Esophagus muscularis mucosa (tissue), 4 donors: Measurements from ENCODE around the gene OBP2A. TPM values are rescaled to one million over a fixed set of nuclear protein-coding genes. Genes with fewer than 3 reads are reported as not detected.

ENCODE experiments used
- DNase-seq: peaks from one replicate; pipeline ENCODE4 v3.0.0-alpha.2; 2017; ENCODE audit errors: extremely low spot score
- H3K27ac ChIP-seq, 4 donors: fragments of 200-600 bp; sonication (generic); replicated peaks in 1 of 4; 1 replicate in 3 of 4; 2 replicates in 1 of 4; pipeline ENCODE4 v1.5.1; 2016 to 2019; ENCODE audit warnings: mild to moderate bottlenecking in 1 of 4
- H3K27me3 ChIP-seq, 4 donors: fragments of 200-600 bp; sonication (generic); one replicate each; pipeline versions ENCODE4 v1.5.1 to v1.6.0; 2016 to 2019
- H3K36me3 ChIP-seq, 4 donors: fragments of 200-600 bp; sonication (generic); one replicate each; pipeline ENCODE4 v1.5.1; 2016 to 2019
- H3K4me1 ChIP-seq, 4 donors: fragments of 200-600 bp; sonication (generic); one replicate each; pipeline ENCODE4 v1.5.1; 2016 to 2019
- H3K4me3 ChIP-seq, 4 donors: fragments of 200-600 bp; sonication (generic); 1 replicate in 2 of 4; 2 replicates in 2 of 4; pipeline ENCODE4 v1.5.1; 2016 to 2019; ENCODE audit warnings: mild to moderate bottlenecking in 4 of 4, moderate library complexity in 1 of 4
- H3K9me3 ChIP-seq, 4 donors: fragments of 200-600 bp; sonication (generic); 1 replicate in 3 of 4; 2 replicates in 1 of 4; pipeline ENCODE4 v1.5.1; 2016 to 2019
- CTCF ChIP-seq, 3 experiments: fragments of 200-600 bp in 2 of 3; fragments of 450-650 bp in 1 of 3; sonication (generic) in 2 of 3; IDR thresholded peaks; one replicate each; pipeline ENCODE4 v1.5.1; 2017 to 2019; ENCODE audit warnings: antibody characterized with exemption in 3 of 3, mild to moderate bottlenecking in 2 of 3, moderate library complexity in 1 of 3
- EP300 ChIP-seq: sonication (generic); formaldehyde crosslinking; IDR thresholded peaks from one replicate; pipeline ENCODE4 v1.6.1; 2017; ENCODE audit warnings: antibody characterized with exemption
- POLR2A ChIP-seq: fragments of 450-650 bp; IDR thresholded peaks from one replicate; pipeline ENCODE4 v1.6.1; 2017; ENCODE audit warnings: antibody characterized with exemption, moderate library complexity, mild to moderate bottlenecking, low read depth
- POLR2AphosphoS5 ChIP-seq, 2 donors: sonication (generic); formaldehyde crosslinking; IDR thresholded peaks; one replicate each; pipeline ENCODE4 v1.6.1; 2017; ENCODE audit warnings: antibody characterized with exemption in 2 of 2
- WGBS: methylation state at CpG from one replicate; pipeline ENCODE4 v1.1.5; 2018; 5-methylcytosine and 5-hydroxymethylcytosine counted together
- intact Hi-C: fragments of 100-400 bp; cut with DNase I; formaldehyde crosslinking; loops from one replicate; pipeline ENCODE4 v1.15.1; 2023
- total RNA-seq, 4 donors: library from RNA; depleted of rRNA; stranded (reverse); fragments of >200 nt; gene quantifications; one replicate each; pipeline versions ENCODE4 v1.1.0 to v1.2.1, GENCODE V29; 2016

The OBP2A gene
- total RNA-seq, 4 donors from 2014 or later, result not detected

GRCh38 chr9:135575995-135576631 lies 30.2 kb downstream of the OBP2A start:
- TF ChIP-seq POLR2AphosphoS5 (IDR thresholded peaks at IDR 0.05) (no peak), EP300 (no peak), POLR2A (no peak), CTCF (IDR thresholded peaks at IDR 0.05) (no peak)
- 81% methylated on average over 17 of the region's 22 CpGs for WGBS
- no peak overlapping the region for H3K27ac ChIP-seq
- H3K4me3 ChIP-seq, result no peak overlapping the region
- DNase-seq, result no peak
- H3K9me3 ChIP-seq, result no peaks in the 10 kb centered on the region
- no peaks in the 10 kb centered on the region for H3K4me1 ChIP-seq
- peaks cover 0 to 55% (median 2%) of the 10 kb centered on the region in 4 donors for H3K27me3 ChIP-seq
- intact Hi-C loops, result no loop called here
- H3K36me3 ChIP-seq, result no peaks in the 10 kb centered on the region

- TF ChIP-seq CTCF (IDR thresholded peaks at IDR 0.05) (no peak), POLR2A (no peak), POLR2AphosphoS5 (IDR thresholded peaks at IDR 0.05) (no peak)
- Histone ChIP-seq H3K4me3 (no peak overlapping the region), H3K27me3 (peaks cover 0 to 66% (median 2%) of the 10 kb centered on the region in 4 donors), H3K27ac (no peak overlapping the region), H3K9me3 (no peaks in the 10 kb centered on the region), H3K36me3 (no peaks in the 10 kb centered on the region), H3K4me1 (no peaks in the 10 kb centered on the region)
- intact Hi-C loops, result no loop called here
- no peak for DNase-seq
- 89% methylated on average over 10 of the region's 10 CpGs for WGBS
Measured at GRCh38 chr9:135577256-135577655, 31.3 kb downstream of the OBP2A start.

- 25% methylated on average over 2 of the region's 2 CpGs for WGBS
- H3K4me3 ChIP-seq, result no peak overlapping the region
- intact Hi-C loops, result no loop called here
- no peak overlapping the region for H3K27ac ChIP-seq
- TF ChIP-seq POLR2AphosphoS5 (IDR thresholded peaks at IDR 0.05) (no peak), EP300 (no peak)
- no peak for DNase-seq
- H3K36me3 ChIP-seq, result no peaks in the 10 kb centered on the region
- H3K9me3 ChIP-seq, result no peaks in the 10 kb centered on the region
- H3K4me1 ChIP-seq, result no peaks in the 10 kb centered on the region
- peaks cover 0 to 69% (median 2%) of the 10 kb centered on the region in 4 donors for H3K27me3 ChIP-seq
Measured at GRCh38 chr9:135579356-135579755, 33.4 kb downstream of the OBP2A start.

GRCh38 chr9:135579889-135580660 lies 34.1 kb downstream of the OBP2A start:
- intact Hi-C loops, result no loop called here
- 68% methylated on average over 10 of the region's 10 CpGs for WGBS
- Histone ChIP-seq H3K27me3 (peaks cover 0 to 69% (median 2%) of the 10 kb centered on the region in 4 donors), H3K9me3 (no peaks in the 10 kb centered on the region), H3K4me1 (no peaks in the 10 kb centered on the region), H3K4me3 (no peak overlapping the region), H3K36me3 (no peaks in the 10 kb centered on the region), H3K27ac (no peak overlapping the region)
- TF ChIP-seq CTCF (IDR thresholded peaks at IDR 0.05) (no peak), POLR2A (no peak), EP300 (no peak), POLR2AphosphoS5 (IDR thresholded peaks at IDR 0.05) (no peak)
- DNase-seq, result no peak

GRCh38 chr9:135580664-135581380 lies 34.9 kb downstream of the OBP2A start:
- peaks cover 0 to 71% (median 2%) of the 10 kb centered on the region in 4 donors for H3K27me3 ChIP-seq
- 88% methylated on average over 10 of the region's 11 CpGs for WGBS
- no peaks in the 10 kb centered on the region for H3K4me1 ChIP-seq
- DNase-seq, result no peak
- no peaks in the 10 kb centered on the region for H3K36me3 ChIP-seq
- H3K27ac ChIP-seq, result no peak overlapping the region
- H3K9me3 ChIP-seq, result no peaks in the 10 kb centered on the region
- no peak overlapping the region for H3K4me3 ChIP-seq
- TF ChIP-seq CTCF (IDR thresholded peaks at IDR 0.05), result no peak
- no peak for TF ChIP-seq POLR2AphosphoS5 (IDR thresholded peaks at IDR 0.05)
- TF ChIP-seq EP300, result no peak
- TF ChIP-seq POLR2A, result no peak
- intact Hi-C loops, result no loop called here
